SW 1271 (cell line): ENCODE measurements around the gene SLC29A1.

Experiments used
- DNase-seq, 2 experiments: peaks; one replicate each; lab custom pipeline; 2025; lab: John Stamatoyannopoulos, UW

SLC29A1 gene

DNA sequence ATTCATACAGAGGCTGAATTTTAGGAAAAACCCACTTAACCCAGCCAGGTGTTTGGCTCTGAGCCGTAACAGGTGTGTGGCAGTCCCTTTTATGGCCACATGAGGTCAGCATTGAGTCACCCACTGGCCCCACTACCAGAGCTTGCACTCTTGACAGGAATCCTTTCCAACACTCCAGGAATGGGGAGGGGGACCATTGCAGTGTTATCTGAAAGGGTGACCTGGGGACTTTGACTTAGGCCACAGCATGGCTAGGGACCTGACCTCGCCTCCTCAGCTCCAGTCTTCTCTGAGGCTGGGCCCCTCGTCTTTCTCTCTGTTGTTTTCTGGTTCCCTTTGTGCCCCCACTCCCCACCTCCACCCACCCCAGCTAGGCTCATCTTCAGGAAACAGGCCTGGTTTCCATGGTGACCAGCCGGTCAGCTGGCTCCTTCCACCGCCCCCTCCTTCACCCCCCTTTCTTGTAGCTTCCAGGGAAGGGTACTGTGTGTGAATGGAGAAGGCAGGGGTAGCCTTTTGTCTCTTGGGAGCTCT lies 44.8 kb downstream of the SLC29A1 start:
- peak in 1 of 2 experiments; percentile 42 for DNase-seq

- peak in 1 of 2 experiments; percentile 31 for DNase-seq
These were observed 46.0 kb downstream of the SLC29A1 start for GRCh38 chr6:44269178-44269920.

GRCh38 chr6:44269921-44270525 lies 46.6 kb downstream of the SLC29A1 start, which contains the start of gene TMEM151B:
Gene TMEM151B (plus strand): TSS chr6:44270450. CDS start chr6:44270743, 293 bp downstream.
- no peak for DNase-seq

- no peak for DNase-seq
These were observed 47.4 kb downstream of the SLC29A1 start for GRCh38 chr6:44270526-44271405.

DNA sequence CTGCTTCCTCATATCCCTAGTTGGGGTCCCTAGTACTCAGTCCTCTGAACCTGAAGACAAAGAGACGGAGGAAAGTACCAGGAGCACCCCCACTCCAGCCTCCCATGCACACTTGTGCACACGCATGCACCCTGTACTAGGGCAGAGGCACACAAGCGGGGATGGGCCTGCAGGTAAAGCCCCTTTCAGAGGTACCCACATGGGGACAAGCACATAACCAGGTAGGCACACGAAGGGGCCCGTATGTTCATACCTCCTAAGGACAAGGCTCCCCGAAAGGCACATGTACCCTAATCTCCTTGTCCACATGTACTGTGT lies 48.0 kb downstream of the SLC29A1 start:
- no peak for DNase-seq

- DNase-seq = no peak
These were observed 48.5 kb downstream of the SLC29A1 start for GRCh38 chr6:44271914-44272313.

- no peak for DNase-seq
These were observed 49.1 kb downstream of the SLC29A1 start for GRCh38 chr6:44272529-44272928.

- no peak for DNase-seq
These were observed 49.7 kb downstream of the SLC29A1 start for GRCh38 chr6:44272999-44273566.

GRCh38 chr6:44273617-44274016 lies 50.2 kb downstream of the SLC29A1 start:
- no peak for DNase-seq

GRCh38 chr6:44275271-44275748 lies 51.9 kb downstream of the SLC29A1 start:
- no peak for DNase-seq

- DNase-seq = no peak
These were observed 52.6 kb downstream of the SLC29A1 start for GRCh38 chr6:44275749-44276648.

DNA sequence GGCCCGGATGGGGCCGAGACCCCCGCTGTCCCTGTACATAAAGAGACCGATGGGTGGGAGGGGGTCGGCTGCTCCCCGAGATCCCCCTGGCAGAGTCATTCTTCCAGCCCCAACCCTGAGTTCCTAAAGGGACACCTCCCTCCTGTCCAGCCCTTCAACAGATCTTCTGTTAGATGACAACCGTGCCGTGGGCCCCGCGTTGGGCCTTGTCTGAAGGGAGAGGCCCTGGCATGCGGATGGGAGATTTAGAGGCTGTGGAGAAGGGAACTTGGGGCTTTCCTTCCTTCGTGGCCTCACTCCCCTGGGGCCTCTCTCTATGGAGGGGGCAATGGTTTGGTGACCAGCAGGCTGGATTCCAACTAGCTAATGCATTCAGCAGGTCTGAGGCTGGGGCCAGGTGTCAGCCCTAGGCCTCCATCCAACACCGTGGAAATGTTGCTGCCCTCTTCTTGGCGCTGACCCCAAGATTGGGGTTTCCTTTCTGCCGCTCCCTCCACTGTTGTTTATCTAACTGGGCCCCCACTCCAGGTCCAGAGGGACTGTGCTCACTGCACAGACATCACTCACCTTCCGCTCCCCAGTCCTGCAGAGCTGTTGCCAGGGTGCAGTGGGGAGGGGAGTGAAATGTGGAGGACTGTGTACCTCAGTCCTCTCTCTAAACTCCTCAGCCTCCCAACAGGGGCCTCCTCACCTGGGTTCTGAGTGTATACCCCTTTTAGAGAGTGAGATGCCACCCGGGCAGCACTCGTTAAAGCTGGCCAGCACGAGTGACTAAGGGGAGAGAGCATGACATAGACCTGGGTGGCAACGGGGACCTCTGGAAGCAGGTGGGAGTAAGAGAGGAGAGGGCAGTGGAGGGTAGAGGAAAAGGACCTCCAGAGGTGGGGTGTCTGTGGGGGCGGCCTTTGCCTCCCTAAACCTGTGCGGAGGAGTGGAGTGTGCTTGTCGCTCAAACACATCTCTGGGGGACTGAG lies 53.6 kb downstream of the SLC29A1 start:
- DNase-seq = no peak

DNA sequence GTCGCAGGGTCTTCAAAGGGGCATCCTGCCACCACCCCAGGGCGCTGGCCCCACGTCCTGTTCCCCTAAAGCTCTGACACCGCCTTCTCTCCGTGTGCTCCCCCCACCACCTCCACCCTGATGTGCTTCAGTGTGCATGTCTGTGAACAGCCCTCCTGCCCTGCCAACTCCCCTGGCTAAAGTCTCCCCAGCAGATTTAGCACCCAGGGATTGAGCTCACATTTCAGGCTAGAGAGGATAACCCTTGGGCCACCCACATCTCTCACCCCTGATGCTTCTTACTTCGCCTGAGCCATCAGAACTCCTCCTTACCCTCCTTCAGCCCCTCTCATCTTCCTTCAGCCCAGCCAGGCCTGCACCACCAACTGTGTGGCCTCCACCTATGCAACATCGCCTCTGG lies 54.4 kb downstream of the SLC29A1 start:
- DNase-seq = no peak

GRCh38 chr6:44278315-44278714 lies 54.9 kb downstream of the SLC29A1 start:
- DNase-seq = no peak

DNA sequence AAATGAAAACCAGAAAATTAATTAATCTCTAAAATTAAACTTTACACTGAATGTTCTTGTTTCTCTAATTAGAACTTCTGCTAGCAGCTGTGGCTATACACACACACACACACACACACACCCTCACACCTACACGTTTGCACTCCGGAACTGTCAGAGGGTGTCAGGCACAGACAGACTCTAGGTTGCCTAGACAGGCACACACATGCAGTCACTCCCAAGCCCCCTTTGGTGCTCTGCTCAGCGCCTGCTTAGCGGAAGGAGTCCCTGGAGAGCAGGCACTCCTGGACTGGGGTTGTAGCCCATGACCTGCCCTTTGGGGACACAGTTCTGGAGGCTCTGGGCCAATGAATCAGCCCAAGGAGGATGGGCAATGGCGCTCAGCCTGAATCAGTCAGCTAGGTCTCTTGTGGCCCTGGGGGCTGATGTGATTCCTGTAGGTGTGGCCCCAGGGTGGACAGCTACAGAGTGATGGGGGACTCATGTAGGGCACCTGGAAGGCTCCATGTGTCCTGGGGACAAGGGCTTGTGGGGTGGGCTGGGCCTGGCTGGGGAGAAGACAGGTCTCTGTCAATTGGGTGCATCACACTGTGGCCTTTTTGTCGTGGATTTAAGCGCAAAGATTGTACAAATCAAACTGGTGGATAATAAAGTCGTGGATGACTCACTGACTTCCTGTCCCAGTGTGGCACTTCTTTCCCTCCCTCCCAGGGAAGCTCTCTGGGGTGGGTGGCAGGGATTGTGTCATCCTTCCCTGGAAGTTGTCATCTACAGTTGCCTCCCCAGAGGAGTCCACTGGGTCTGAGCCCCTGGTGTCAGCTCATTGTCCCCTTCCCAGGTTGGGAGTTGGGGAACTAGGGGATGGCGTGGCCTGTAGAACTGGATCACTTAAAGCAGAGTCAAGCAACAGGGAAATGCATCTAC lies 55.6 kb downstream of the SLC29A1 start:
- no peak for DNase-seq
